Measurements from ENCODE around the gene DOCK4. TPM values are rescaled to one million over a fixed set of nuclear protein-coding genes. Genes with fewer than 3 reads are reported as not detected.

Gene DOCK4
- total RNA-seq, 4 donors from 2014 or later: 12.7 to 28.4 (median 19.5) TPM

DNA sequence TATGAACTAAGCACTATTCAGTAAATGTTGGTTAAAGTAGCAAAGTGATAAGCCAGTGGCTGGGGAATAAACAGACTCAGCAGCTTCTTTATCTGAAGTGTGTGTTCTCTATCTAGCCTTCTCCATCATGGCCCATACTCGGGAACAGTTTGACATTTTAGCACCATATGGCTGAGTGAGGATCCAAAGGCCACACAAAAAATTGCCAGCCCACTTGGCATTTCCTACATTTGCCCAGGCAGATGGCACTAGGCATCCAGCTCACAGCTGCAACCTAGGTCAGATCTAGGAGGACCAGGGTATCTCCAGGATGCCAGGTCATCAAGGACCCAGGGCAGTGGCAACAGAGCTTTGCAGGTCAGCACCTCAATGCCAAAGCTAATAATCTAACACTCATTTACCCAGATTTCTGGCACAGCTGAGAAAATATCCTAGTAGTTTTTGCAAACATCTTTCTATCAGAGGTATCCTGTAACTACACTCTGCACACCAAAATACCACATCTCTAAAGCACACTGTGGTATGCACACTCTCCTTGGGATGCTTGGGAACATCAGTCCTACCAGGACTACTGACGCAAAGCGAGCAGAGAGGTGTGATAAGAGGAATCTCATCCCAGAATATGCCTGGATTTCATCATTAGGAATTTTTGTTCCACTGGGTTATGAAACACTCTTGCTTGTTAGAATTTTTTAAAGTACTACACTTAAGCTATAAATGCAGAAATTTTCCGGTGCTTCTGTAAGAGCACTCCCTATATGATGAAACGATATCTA, 61.7 kb downstream of the DOCK4 start:
- in situ Hi-C loops (cut with MboI; ENCODE audit: low pct_ligation_motif_present in 1 of 4, low pct_unique_long_range_greater_than_20kb in 1 of 4, low sequenced_read_pairs in 3 of 4): no loop called here
- 83 to 85% methylated on average over 1 to 5 of the region's 5 CpGs for WGBS, 2 donors (ENCODE audit: low coverage in 1 of 2)
- Histone ChIP-seq H3K27me3 (no peaks in the 10 kb centered on the region), H3K4me3 (no peak overlapping the region), H3K36me3 (no peaks in the 10 kb centered on the region), H3K9me3 (no peaks in the 10 kb centered on the region), H3K27ac (no peak overlapping the region), H3K4me1 (peaks cover 0 to 8% (median 0%) of the 10 kb centered on the region in 4 donors)
- TF ChIP-seq POLR2A (IDR thresholded peaks at IDR 0.05) (no peak), POLR2AphosphoS5 (IDR thresholded peaks at IDR 0.05) (no peak), EP300 (IDR thresholded peaks at IDR 0.05; ENCODE audit: low read depth) (no peak)
- TF ChIP-seq, protein P1, sequence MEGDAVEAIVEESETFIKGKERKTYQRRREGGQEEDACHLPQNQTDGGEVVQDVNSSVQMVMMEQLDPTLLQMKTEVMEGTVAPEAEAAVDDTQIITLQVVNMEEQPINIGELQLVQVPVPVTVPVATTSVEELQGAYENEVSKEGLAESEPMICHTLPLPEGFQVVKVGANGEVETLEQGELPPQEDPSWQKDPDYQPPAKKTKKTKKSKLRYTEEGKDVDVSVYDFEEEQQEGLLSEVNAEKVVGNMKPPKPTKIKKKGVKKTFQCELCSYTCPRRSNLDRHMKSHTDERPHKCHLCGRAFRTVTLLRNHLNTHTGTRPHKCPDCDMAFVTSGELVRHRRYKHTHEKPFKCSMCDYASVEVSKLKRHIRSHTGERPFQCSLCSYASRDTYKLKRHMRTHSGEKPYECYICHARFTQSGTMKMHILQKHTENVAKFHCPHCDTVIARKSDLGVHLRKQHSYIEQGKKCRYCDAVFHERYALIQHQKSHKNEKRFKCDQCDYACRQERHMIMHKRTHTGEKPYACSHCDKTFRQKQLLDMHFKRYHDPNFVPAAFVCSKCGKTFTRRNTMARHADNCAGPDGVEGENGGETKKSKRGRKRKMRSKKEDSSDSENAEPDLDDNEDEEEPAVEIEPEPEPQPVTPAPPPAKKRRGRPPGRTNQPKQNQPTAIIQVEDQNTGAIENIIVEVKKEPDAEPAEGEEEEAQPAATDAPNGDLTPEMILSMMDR (IDR thresholded peaks at IDR 0.05): no peak
- intact Hi-C loops (cut with DNase I; ENCODE audit: low total_unique reads): no loop called here
- no peak for DNase-seq

DNA sequence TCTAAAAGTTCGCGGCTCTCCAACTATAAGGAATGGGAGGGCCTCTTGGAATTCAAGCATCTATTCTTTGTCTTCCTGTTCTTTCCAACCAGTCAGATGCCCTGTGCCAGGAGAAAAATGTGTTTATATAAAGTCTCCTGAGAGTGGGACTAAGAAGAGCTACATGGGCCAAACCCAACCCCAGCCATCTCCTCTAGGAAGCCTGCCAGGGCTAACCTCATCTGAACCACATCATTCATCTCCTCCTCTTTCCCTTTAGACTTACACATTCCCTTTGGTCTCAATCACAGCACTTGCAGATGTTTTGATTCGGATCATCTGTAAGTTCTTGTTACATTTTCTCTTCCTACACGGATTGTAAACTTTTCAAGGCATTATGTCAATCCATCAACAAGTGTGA, 62.6 kb downstream of the DOCK4 start:
- no peak overlapping the region for H3K4me3 ChIP-seq
- TF ChIP-seq POLR2A (IDR thresholded peaks at IDR 0.05) (no peak), POLR2AphosphoS5 (IDR thresholded peaks at IDR 0.05) (no peak), EP300 (IDR thresholded peaks at IDR 0.05; ENCODE audit: low read depth) (no peak)
- TF ChIP-seq, protein P1 (IDR thresholded peaks at IDR 0.05): no peak
- H3K9me3 ChIP-seq: no peaks in the 10 kb centered on the region
- H3K27ac ChIP-seq: no peak overlapping the region
- no peak for DNase-seq
- in situ Hi-C loops (cut with MboI; ENCODE audit: low pct_ligation_motif_present in 1 of 4, low pct_unique_long_range_greater_than_20kb in 1 of 4, low sequenced_read_pairs in 3 of 4): no loop called here
- no peaks in the 10 kb centered on the region for H3K36me3 ChIP-seq
- no peaks in the 10 kb centered on the region for H3K27me3 ChIP-seq
- H3K4me1 ChIP-seq: peaks cover 0 to 8% (median 0%) of the 10 kb centered on the region in 4 donors
- 62 to 71% methylated on average over 4 of the region's 4 CpGs for WGBS, 2 donors (ENCODE audit: low coverage in 1 of 2)
- intact Hi-C loops (cut with DNase I; ENCODE audit: low total_unique reads): no loop called here

DNA sequence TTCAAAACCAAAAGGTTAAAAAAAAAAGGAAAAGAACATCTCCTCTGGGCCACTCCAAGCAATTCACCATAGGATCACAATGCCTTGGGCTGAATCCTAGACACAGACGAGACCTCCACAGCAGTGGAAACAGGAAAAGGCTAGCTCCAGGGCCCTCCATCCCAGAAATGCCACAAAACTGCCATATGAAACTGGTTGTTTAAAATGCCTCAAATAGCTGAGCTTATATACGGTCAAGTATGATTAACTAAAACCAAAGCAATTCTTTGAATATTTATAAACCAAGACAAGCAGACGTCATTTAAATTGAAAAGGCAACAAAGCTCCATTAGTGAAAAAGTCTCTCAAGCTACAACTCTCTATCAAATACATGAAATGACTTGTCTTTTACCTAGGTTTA, 63.1 kb downstream of the DOCK4 start:
- Histone ChIP-seq H3K4me3 (no peak overlapping the region), H3K9me3 (no peaks in the 10 kb centered on the region), H3K27me3 (no peaks in the 10 kb centered on the region), H3K27ac (no peak overlapping the region), H3K4me1 (peaks cover 0 to 10% (median 2%) of the 10 kb centered on the region in 4 donors), H3K36me3 (no peaks in the 10 kb centered on the region)
- in situ Hi-C loops (cut with MboI; ENCODE audit: low pct_ligation_motif_present in 1 of 4, low pct_unique_long_range_greater_than_20kb in 1 of 4, low sequenced_read_pairs in 3 of 4): no loop called here
- intact Hi-C loops (cut with DNase I; ENCODE audit: low total_unique reads): no loop called here
- TF ChIP-seq POLR2AphosphoS5 (IDR thresholded peaks at IDR 0.05) (no peak), POLR2A (IDR thresholded peaks at IDR 0.05) (no peak), EP300 (IDR thresholded peaks at IDR 0.05; ENCODE audit: low read depth) (no peak)
- TF ChIP-seq, protein P1 (IDR thresholded peaks at IDR 0.05): no peak
- WGBS, 2 donors (ENCODE audit: low coverage in 1 of 2): 68 to 85% methylated on average over 2 to 3 of the region's 3 CpGs
- no peak for DNase-seq

GRCh38 chr7:112140600-112140999, 65.6 kb downstream of the DOCK4 start:
- TF ChIP-seq, protein P1 (IDR thresholded peaks at IDR 0.05): no peak
- TF ChIP-seq POLR2AphosphoS5 (IDR thresholded peaks at IDR 0.05) (no peak), POLR2A (IDR thresholded peaks at IDR 0.05) (no peak), EP300 (IDR thresholded peaks at IDR 0.05; ENCODE audit: low read depth) (no peak)
- H3K27me3 ChIP-seq: no peaks in the 10 kb centered on the region
- H3K9me3 ChIP-seq: no peaks in the 10 kb centered on the region
- WGBS, 2 donors (ENCODE audit: low coverage in 1 of 2): 54 to 63% methylated on average over 2 to 3 of the region's 3 CpGs
- in situ Hi-C loops (cut with MboI; ENCODE audit: low pct_ligation_motif_present in 1 of 4, low pct_unique_long_range_greater_than_20kb in 1 of 4, low sequenced_read_pairs in 3 of 4) (no loop called here), intact Hi-C loops (cut with DNase I; ENCODE audit: low total_unique reads) (no loop called here)
- no peak overlapping the region for H3K4me3 ChIP-seq
- DNase-seq: no peak
- no peak overlapping the region for H3K27ac ChIP-seq
- H3K36me3 ChIP-seq: no peaks in the 10 kb centered on the region
- peaks cover 0 to 34% (median 12%) of the 10 kb centered on the region in 4 donors for H3K4me1 ChIP-seq
